Measurements from ENCODE around the gene NDOR1. TPM values are rescaled to one million over a fixed set of nuclear protein-coding genes. Genes with fewer than 3 reads are reported as not detected.

Gene NDOR1
- total and polyA plus RNA-seq, 2 of the 8 experiments (the other 6 are each of a cell fraction or from before 2014, with no cell fraction given): 25.7 to 32.3 TPM

DNA sequence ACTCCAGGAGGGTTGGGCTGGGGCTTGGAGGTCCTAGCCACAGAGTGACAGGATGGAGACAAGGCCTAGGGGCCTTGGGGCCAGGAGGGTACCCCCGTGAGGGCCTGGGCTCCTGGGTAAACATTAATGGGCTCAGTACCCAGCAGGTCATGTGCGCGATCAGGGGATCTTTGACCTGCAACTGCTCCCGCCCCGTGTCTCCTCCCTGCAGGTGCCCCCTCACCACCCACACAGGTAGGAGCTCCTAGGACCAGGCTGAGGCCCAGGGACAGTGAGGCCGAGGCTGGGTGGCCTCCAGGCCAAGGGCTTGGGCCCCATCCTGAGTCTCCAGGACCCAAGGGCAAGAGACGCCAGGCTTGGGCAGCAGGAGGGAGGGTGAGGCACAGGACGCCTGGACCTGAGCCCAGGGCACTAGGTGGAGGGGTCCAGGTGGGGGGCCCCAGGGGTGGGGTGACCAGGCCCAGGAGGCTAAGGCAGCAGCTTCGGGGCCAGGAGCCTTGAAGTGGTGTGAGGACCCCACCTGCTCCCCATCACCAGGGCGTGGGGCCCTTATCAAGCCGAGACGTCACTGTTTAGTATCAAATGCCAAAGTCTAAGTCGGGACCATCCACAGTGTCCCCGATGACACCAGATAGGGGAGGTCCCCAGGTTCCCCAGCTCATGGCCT lies 25.3 kb downstream of the NDOR1 start, which contains the start of gene SLC34A3:
SLC34A3 (plus strand) TSS at position 197 of the 667 bp plus-strand sequence. CDS start 802 bp downstream, outside the sequence.
- Histone ChIP-seq H2BK15ac (ENCODE audit: low read length) (no peak within 1 kb of the TSS), H2AK5ac (ENCODE audit: low read depth, low read length) (no peak within 1 kb of the TSS), H2BK120ac (replicated peaks; ENCODE audit: low read depth, low read length) (no peak within 1 kb of the TSS), H4K91ac (replicated peaks; ENCODE audit: insufficient read length, low read length) (no peak within 1 kb of the TSS), H3K4me1 (replicated peaks in 1 of 4; ENCODE audit: control insufficient read depth in 3 of 4, insufficient read depth in 4 of 4, low read length in 3 of 4) (peaks cover 0 to 13% (median 2%) of the 10 kb centered on the region in 4 experiments; a peak in 5 of 7 replicates), H2BK12ac (ENCODE audit: low read depth, low read length) (no peak within 1 kb of the TSS), H3K79me1 (ENCODE audit: low read depth, low read length) (no peaks in the 10 kb centered on the region), H2BK20ac (ENCODE audit: low read length) (no peak within 1 kb of the TSS), H3K36me3 (ENCODE audit: control insufficient read depth in 2 of 4, insufficient read depth in 4 of 4, low read length in 3 of 4) (no peaks in the 10 kb centered on the region), H2AFZ (ENCODE audit: low read length) (no peak within 1 kb of the TSS), H4K8ac (ENCODE audit: extremely low read depth, insufficient read depth, low read length) (peak within 1 kb of the TSS; percentile 71), H2BK5ac (ENCODE audit: low read depth, low read length) (no peak within 1 kb of the TSS), H3K4me2 (ENCODE audit: insufficient read depth in 1 of 2, low read depth in 2 of 2, low read length in 2 of 2) (no peak within 1 kb of the TSS), H3K23me2 (ENCODE audit: low read depth, low read length) (no peaks in the 10 kb centered on the region), H3K14ac (ENCODE audit: insufficient read length) (no peak within 1 kb of the TSS), H3K4me3 (ENCODE audit: extremely low read depth in 1 of 4, insufficient read depth in 2 of 4, low read depth in 3 of 4, low read length in 4 of 4) (no peak within 1 kb of the TSS), H3K18ac (ENCODE audit: extremely low read depth, low read length) (no peak within 1 kb of the TSS), H3K9me3 (ENCODE audit: insufficient read depth in 2 of 2, low read depth in 1 of 2, low read length in 1 of 2) (no peaks in the 10 kb centered on the region), H3K27ac (ENCODE audit: low read depth, low read length) (no peak within 1 kb of the TSS), H3K27me3 (replicated peaks in 1 of 4; ENCODE audit: control insufficient read depth in 3 of 4, extremely low read depth in 1 of 4, insufficient read depth in 3 of 4, low read length in 3 of 4) (no peaks in the 10 kb centered on the region; a peak in 1 of 7 replicates), H3K56ac (replicated peaks; ENCODE audit: insufficient read length, low read depth, low read length) (no peak within 1 kb of the TSS), H4K5ac (ENCODE audit: insufficient read length, low read depth, low read length) (no peak within 1 kb of the TSS), H3K9ac (replicated peaks in 1 of 4; ENCODE audit: extremely low read depth in 1 of 4, low read depth in 3 of 4, low read length in 3 of 4) (no peak within 1 kb of the TSS), H3K4ac (replicated peaks; ENCODE audit: insufficient read length, low read depth, low read length) (no peak within 1 kb of the TSS), H3K79me2 (ENCODE audit: control insufficient read depth in 1 of 2, insufficient read depth in 2 of 2, low read length in 2 of 2) (no peaks in the 10 kb centered on the region), H3K23ac (ENCODE audit: insufficient read length) (no peak within 1 kb of the TSS), H4K20me1 (replicated peaks in 1 of 2; ENCODE audit: control insufficient read depth in 1 of 2, insufficient read depth in 2 of 2, low read length in 2 of 2) (peaks cover 0 to 1% of the 10 kb centered on the region in 2 experiments)
- FAIRE-seq (no peak), DNase-seq (ENCODE audit: low read depth in 1 of 2, low spot score in 2 of 2) (no peak)
- CTCF ChIA-PET (ENCODE audit: partially characterized antibody): interaction anchor here (0.8 to 20.2 kb wide), 5 partner anchors 11 to 201 kb away, joined by 3 to 204 read pairs (median 5); partner anchors contain the start of genes ANAPC2 and SSNA1
- POLR2A ChIA-PET (ENCODE audit: partially characterized antibody): interaction anchor here (0.7 to 69.9 kb wide), 4 partner anchors 17 to 30 kb away, joined by 3 to 1462 read pairs (median 6); partner anchors contain the start of genes NELFB, STPG3, TOR4A and TPRN
- WGBS, 2 experiments (ENCODE audit: extremely low coverage in 1 of 2, insufficient coverage in 1 of 2, insufficient read length in 1 of 2, insufficient replicate concordance in 2 of 2, low coverage in 1 of 2, low lambda C conversion rate in 2 of 2, missing lambda C conversion rate in 1 of 2): 89% methylated on average over 3 of the region's 14 CpGs; no CpG with 5 or more reads in 1 of the 2 experiments
- no peak for TF ChIP-seq CREB1 (IDR thresholded peaks at IDR 0.05)
- TF ChIP-seq CEBPB (IDR thresholded peaks at IDR 0.05; ENCODE audit: low read depth, low read length): no peak
- no peak for TF ChIP-seq RAD21 (IDR thresholded peaks at IDR 0.05 in 1 of 2, conservative IDR thresholded peaks at IDR 0.05 in 1 of 2; ENCODE audit: low read depth in 2 of 2, low read length in 2 of 2)
- no peak for TF ChIP-seq TCF12 (IDR thresholded peaks at IDR 0.05; ENCODE audit: low read depth, low read length)
- no peak for TF ChIP-seq EP300 (IDR thresholded peaks at IDR 0.05; ENCODE audit: borderline replicate concordance in 1 of 2, low read depth in 2 of 2, low read length in 2 of 2)
- TF ChIP-seq KDM5A (IDR thresholded peaks at IDR 0.05; ENCODE audit: low read length): no peak
- TF ChIP-seq EZH2 (IDR thresholded peaks at IDR 0.05; ENCODE audit: low read depth, low read length, severe bottlenecking): no peak
- no peak for TF ChIP-seq POU5F1 (IDR thresholded peaks at IDR 0.05; ENCODE audit: low read depth, low read length)
- TF ChIP-seq ASH2L (IDR thresholded peaks at IDR 0.05; ENCODE audit: low read length): no peak
- TF ChIP-seq BCL11A (IDR thresholded peaks at IDR 0.05; ENCODE audit: low read depth in 2 of 2, low read length in 2 of 2): no peak
- TF ChIP-seq, protein P1, sequence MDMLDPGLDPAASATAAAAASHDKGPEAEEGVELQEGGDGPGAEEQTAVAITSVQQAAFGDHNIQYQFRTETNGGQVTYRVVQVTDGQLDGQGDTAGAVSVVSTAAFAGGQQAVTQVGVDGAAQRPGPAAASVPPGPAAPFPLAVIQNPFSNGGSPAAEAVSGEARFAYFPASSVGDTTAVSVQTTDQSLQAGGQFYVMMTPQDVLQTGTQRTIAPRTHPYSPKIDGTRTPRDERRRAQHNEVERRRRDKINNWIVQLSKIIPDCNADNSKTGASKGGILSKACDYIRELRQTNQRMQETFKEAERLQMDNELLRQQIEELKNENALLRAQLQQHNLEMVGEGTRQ (IDR thresholded peaks at IDR 0.05; ENCODE audit: low read length): no peak
- no peak for TF ChIP-seq YY1 (IDR thresholded peaks at IDR 0.05; ENCODE audit: low read depth, low read length)

Data from H1 (cell line).